Pancreas (tissue), 10 donors: ENCODE results near the gene PDZK1IP1. TPM values are rescaled to one million over a fixed set of nuclear protein-coding genes. Genes with fewer than 3 reads are reported as not detected.
"Not testable (repeated sequence)": the region's sequence is repeated elsewhere in the genome, so short reads cannot be mapped to it uniquely, and the experiment has no call there.

Source experiments
- ATAC-seq, 4 donors: fragments of 200-7000 bp; cut with Tn5 transposase; one replicate each; pipeline versions ENCODE4 v1.8.0 to v1.9.1; 2020; ENCODE audit warnings: mild to moderate bottlenecking in 4 of 4, moderate library complexity in 4 of 4
- DNase-seq, 6 donors: peaks; one replicate each; pipeline ENCODE4 v3.0.0-alpha.2; 2020
- FAIRE-seq: peaks from 2 replicates; lab custom pipeline; 2012; peaks lifted over from hg19 to GRCh38; lab: Jason Lieb, UNC
- H3K27ac ChIP-seq, 4 donors: fragments of 200-600 bp; sonication (generic); 1 replicate in 3 of 4; 2 replicates in 1 of 4; pipeline versions ENCODE4 v1.5.0 to v1.8.0; 2020
- H3K27me3 ChIP-seq, 4 donors: fragments of 200-600 bp; one replicate each; pipeline ENCODE4 v1.8.0; 2021
- H3K36me3 ChIP-seq, 3 donors: fragments of 200-600 bp; sonication (generic) in 1 of 3; one replicate each; pipeline versions ENCODE4 v1.5.0 to v1.8.0; 2020 to 2021
- H3K4me1 ChIP-seq, 3 donors: fragments of 200-600 bp; one replicate each; pipeline ENCODE4 v1.8.0; 2021
- H3K4me3 ChIP-seq, 4 donors: fragments of 200-600 bp; sonication (generic) in 2 of 4; one replicate each; pipeline versions ENCODE4 v1.5.0 to v1.8.0; 2020 to 2021
- H3K9me3 ChIP-seq, 4 donors: fragments of 200-600 bp; one replicate each; pipeline ENCODE4 v1.8.0; 2021
- CTCF ChIP-seq, 4 donors: fragments of 200-600 bp; sonication (generic) in 3 of 4; IDR thresholded peaks; one replicate each; pipeline versions ENCODE4 v1.5.0 to v1.8.0; 2021; ENCODE audit warnings: antibody characterized with exemption in 4 of 4
- WGBS, 2 donors: extraction: QIAGEN DNeasy Blood & Tissue Kit; methylation state at CpG; one replicate each; pipeline ENCODE4 v1.1.7; 2013; 5-methylcytosine and 5-hydroxymethylcytosine counted together
- intact Hi-C, 3 donors: fragments of 100-400 bp; cut with DNase I; formaldehyde crosslinking; loops; one replicate each; pipeline versions ENCODE4 v1.11.1 to v1.14.2; 2022
- polyA plus RNA-seq, 2 donors: library from polyadenylated mRNA; stranded (reverse); fragments of 200-250 nt; gene quantifications; one replicate each; pipeline ENCODE4 v1.2.3, GENCODE V29; 2013
- total RNA-seq, 6 donors: library from RNA; stranded (reverse); fragmentation: NEBNext Ultra II Directional in 4 of 6; extraction: Animal tissue kit (Norgen Biotek cat#: 25700) in 4 of 6; gene quantifications; one replicate each; pipeline versions ENCODE4 v1.2.1 to v1.2.4, GENCODE V29; 2021 to 2023
- donor health status: healthy with polysubstance abuse.
- donor health status: DM: no; HTN: no; CAD: no; lungs with moderate emphysema.
- donor health status: DM: no; HTN: no; CAD: no.
- donor health status: control.
- donor health status: control.
- donor health status: Bipolar disorder and iron deficiency.
- donor health status: DM: yes; HTN: yes; CAD: no.
- donor health status: DM: no; HTN: no; CAD: no.
- donor health status: DM: no; HTN: no; CAD: no.
- donor health status: DM: yes; HTN: yes; CAD: no.

PDZK1IP1 gene
- total and polyA plus RNA-seq, 8 donors: 26.1 to 55.9 (median 44.1) TPM

GRCh38 chr1:47201179-47201578 is 11.3 kb upstream of the PDZK1IP1 start:
- FAIRE-seq: no peak
- no peak overlapping the region for H3K4me3 ChIP-seq
- H3K27me3 ChIP-seq: no peaks in the 10 kb centered on the region
- no peak for ATAC-seq
- no peaks in the 10 kb centered on the region for H3K9me3 ChIP-seq
- H3K27ac ChIP-seq: no peak overlapping the region
- H3K36me3 ChIP-seq: no peaks in the 10 kb centered on the region
- intact Hi-C loops: no loop called here
- no peak for DNase-seq
- H3K4me1 ChIP-seq: no peaks in the 10 kb centered on the region
- no peak for TF ChIP-seq CTCF (IDR thresholded peaks at IDR 0.05)
- WGBS, 2 donors: 56 to 59% methylated on average over 4 of the region's 4 CpGs

- FAIRE-seq (no peak), DNase-seq (no peak), ATAC-seq (no peak)
- no peaks in the 10 kb centered on the region for H3K9me3 ChIP-seq
- 78 to 85% methylated on average over 4 of the region's 4 CpGs for WGBS, 2 donors
- intact Hi-C loops: no loop called here
- H3K36me3 ChIP-seq: no peaks in the 10 kb centered on the region
- H3K4me3 ChIP-seq: no peak overlapping the region
- no peak for TF ChIP-seq CTCF (IDR thresholded peaks at IDR 0.05)
- H3K4me1 ChIP-seq: no peaks in the 10 kb centered on the region
- H3K27ac ChIP-seq: no peak overlapping the region
- H3K27me3 ChIP-seq: no peaks in the 10 kb centered on the region
Measured at GRCh38 chr1:47198214-47198613, 8.4 kb upstream of the PDZK1IP1 start.

- Histone ChIP-seq H3K27me3 (no peaks in the 10 kb centered on the region), H3K27ac (no peak overlapping the region), H3K4me1 (peaks cover 4 to 10% (median 6%) of the 10 kb centered on the region in 3 donors), H3K36me3 (no peaks in the 10 kb centered on the region), H3K4me3 (no peak overlapping the region), H3K9me3 (no peaks in the 10 kb centered on the region)
- ATAC-seq (no peak), FAIRE-seq (no peak), DNase-seq (no peak)
- intact Hi-C loops: no loop called here
- TF ChIP-seq CTCF (IDR thresholded peaks at IDR 0.05): no peak
- WGBS, 2 donors: 35 to 44% methylated on average over 3 of the region's 3 CpGs
Measured at GRCh38 chr1:47196622-47197021, 6.8 kb upstream of the PDZK1IP1 start.

- 80 to 87% methylated on average over 9 of the region's 9 CpGs for whole genome bisulfite sequencing, 2 donors
Measured at GRCh38 chr1:47195981-47196380, 6.1 kb upstream of the PDZK1IP1 start.

GRCh38 chr1:47194311-47194710 is 4.5 kb upstream of the PDZK1IP1 start:
- intact Hi-C loops: no loop called here
- TF ChIP-seq CTCF (IDR thresholded peaks at IDR 0.05): no peak
- Histone ChIP-seq H3K36me3 (no peaks in the 10 kb centered on the region), H3K27me3 (no peaks in the 10 kb centered on the region), H3K27ac (no peak overlapping the region), H3K4me1 (peaks cover 12 to 19% (median 17%) of the 10 kb centered on the region in 3 donors), H3K9me3 (no peaks in the 10 kb centered on the region), H3K4me3 (no peak overlapping the region)
- FAIRE-seq (no peak), DNase-seq (no peak), ATAC-seq (no peak)

More at GRCh38 chr1:47195981-47196380, 6.1 kb upstream of the PDZK1IP1 start:
- DNase-seq, H3K27me3 ChIP-seq, ATAC-seq, H3K36me3 ChIP-seq, intact Hi-C loops, FAIRE-seq, H3K9me3 ChIP-seq, H3K4me3 ChIP-seq, H3K27ac ChIP-seq: not testable (repeated sequence)
- H3K4me1 ChIP-seq: peaks cover 4 to 12% (median 7%) of the 10 kb centered on the region in 3 donors

GRCh38 chr1:47193496-47193895 is 3.7 kb upstream of the PDZK1IP1 start:
- ATAC-seq, H3K27me3 ChIP-seq, intact Hi-C loops, DNase-seq, H3K27ac ChIP-seq, FAIRE-seq, H3K9me3 ChIP-seq, H3K4me3 ChIP-seq, H3K36me3 ChIP-seq: not testable (repeated sequence)
- peaks cover 12 to 19% (median 17%) of the 10 kb centered on the region in 3 donors for H3K4me1 ChIP-seq
- WGBS, 2 donors: 71 to 79% methylated on average over 10 of the region's 10 CpGs
